Measurements from ENCODE around the gene CMTM2.

CMTM2 gene

GRCh38 chr16:66578651-66579531, at the start of gene CMTM2:
Gene CMTM2, plus strand, starts transcription at chr16:66579463. Its CDS starts 145 bp downstream, at chr16:66579608.
- no peak within 1 kb of the TSS for H3K27ac ChIP-seq
- no peak for DNase-seq (ENCODE audit: low read depth, low spot score)

GRCh38 chr16:66529475-66529874, 49.8 kb upstream of the CMTM2 start:
- no peak overlapping the region for H3K27ac ChIP-seq
- DNase-seq (ENCODE audit: low read depth, low spot score), result no peak

- no peak for DNase-seq (ENCODE audit: low read depth, low spot score)
- no peak overlapping the region for H3K27ac ChIP-seq
Measured at GRCh38 chr16:66534376-66534799, 44.9 kb upstream of the CMTM2 start.

DNA sequence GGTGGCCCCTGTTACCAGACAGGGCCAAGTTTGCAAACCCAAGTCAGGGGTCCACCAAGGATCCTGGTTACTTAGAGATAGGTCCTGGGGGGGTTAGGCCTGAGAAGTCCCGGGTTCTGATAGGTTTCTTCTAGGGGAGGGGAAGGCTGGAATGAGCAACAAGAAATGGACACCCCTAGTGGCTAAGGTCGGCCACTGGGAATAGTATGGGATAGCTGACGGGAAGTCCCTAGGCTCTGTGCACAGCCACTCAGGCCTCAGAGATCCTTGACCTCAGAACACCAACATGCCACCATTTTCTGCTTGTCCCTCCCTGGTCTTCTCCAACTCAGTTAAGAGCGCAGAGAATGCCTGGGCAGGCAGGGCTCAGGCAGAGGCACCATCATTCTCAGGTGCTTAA, 42.7 kb upstream of the CMTM2 start:
- no peak overlapping the region for H3K27ac ChIP-seq
- no peak for DNase-seq (ENCODE audit: low read depth, low spot score)

DNA sequence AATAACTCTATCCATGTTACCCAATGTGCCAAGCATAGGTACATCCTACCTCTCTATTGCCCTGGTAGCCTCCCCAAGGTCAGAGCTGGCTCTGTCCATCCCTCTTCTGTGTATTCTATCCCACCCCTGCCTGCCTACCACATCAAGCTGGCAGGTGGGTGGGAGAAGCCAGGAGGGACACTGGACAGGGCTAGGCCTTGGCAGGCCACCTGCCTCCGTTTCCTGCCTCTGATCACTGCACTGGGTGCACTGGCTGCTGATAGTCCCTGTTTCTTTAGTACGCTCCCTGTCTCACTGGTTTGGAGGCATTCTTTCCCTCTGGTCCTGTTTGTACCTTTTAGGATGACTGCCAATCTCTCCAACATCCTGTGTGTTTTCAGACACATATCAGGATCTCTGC, 42.0 kb upstream of the CMTM2 start:
- no peak for DNase-seq (ENCODE audit: low read depth, low spot score)

DNA sequence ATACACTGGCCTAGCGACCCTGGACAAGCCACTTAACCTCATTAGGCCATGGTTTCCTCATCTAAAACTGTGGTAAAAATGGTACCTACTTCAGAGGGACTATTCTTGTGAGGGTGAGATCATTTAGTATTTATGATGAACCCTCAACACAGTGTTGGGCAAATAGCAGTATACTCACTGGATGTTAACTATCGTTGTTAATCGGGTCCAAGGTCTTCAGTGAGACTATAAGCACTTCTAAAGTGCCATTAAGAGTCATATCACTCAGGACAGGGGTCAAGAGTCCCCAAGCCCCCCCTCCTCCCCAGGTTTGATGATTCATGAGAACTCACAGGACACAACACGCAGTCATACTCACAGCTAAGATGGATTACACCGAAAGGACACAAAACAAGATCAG, 40.4 kb upstream of the CMTM2 start:
- DNase-seq (ENCODE audit: low read depth, low spot score), result no peak
- H3K27ac ChIP-seq, result no peak overlapping the region

More for the DNA sequence above, 42.0 kb upstream of the CMTM2 start:
- H3K27ac ChIP-seq, result no peak overlapping the region

DNA sequence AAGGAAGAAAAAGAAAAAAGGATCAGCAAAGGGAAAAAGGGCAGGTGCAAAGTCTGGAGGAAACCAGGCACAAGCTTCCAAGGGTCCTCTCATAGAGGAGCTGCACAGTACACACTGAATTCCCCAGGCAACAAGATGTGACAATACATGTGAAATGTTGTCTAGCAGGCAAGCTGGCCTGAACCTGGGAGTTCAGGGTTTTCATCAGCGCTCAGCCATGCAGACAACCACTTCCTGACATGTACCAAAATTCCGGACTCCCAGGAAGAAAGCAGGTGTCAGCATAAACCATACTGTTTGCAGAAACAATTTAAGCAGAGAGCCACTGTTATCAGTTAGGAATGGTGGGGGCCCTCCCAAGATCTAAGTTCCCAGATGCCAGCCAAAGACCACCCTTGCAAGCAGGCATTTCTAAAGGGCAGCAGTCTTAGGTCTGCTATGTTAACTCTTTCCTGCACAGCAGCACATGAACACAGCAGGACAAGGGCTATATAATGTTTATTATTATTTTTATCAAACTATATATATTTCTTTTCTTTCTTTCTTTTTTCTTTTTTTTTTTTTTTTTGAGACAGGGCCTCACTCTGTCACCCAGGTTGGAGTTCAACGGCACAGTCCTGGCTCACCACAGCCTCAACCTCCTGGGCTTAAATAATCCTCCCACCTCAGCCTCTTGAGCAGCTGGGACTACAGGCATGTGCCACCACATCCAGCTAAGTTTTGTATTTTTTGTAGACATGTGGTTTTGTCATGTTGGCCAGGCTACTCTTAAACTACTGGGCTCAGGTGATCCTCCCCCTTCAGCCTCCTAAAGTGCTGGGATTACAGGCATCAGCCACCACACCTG, 39.4 kb upstream of the CMTM2 start:
- no peak overlapping the region for H3K27ac ChIP-seq
- DNase-seq (ENCODE audit: low read depth, low spot score), result no peak

- no peak for DNase-seq (ENCODE audit: low read depth, low spot score)
- no peak overlapping the region for H3K27ac ChIP-seq
Measured at GRCh38 chr16:66541388-66542355, 37.6 kb upstream of the CMTM2 start.

GRCh38 chr16:66542396-66542795, 36.9 kb upstream of the CMTM2 start:
- no peak overlapping the region for H3K27ac ChIP-seq
- no peak for DNase-seq (ENCODE audit: low read depth, low spot score)

DNA sequence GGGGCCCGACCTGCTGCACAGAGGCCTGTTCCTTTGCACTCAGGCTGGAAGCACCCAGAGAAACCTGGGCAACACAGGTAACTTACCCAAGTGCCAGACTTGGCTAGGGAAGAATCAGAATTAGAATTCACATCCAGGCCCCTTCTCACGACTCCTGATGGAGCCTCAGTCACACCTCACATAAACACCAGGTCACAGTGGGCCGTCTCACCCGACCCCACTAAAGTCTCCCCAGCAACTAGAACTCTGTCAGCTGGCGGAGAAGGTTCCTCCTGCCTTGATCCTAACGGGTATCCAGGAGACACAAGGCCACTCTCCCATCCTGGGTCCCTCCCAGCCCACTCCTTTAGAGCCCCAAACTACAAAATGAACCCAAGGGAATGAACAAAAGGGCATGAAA, 35.7 kb upstream of the CMTM2 start:
- no peak overlapping the region for H3K27ac ChIP-seq
- DNase-seq (ENCODE audit: low read depth, low spot score), result no peak

DNA sequence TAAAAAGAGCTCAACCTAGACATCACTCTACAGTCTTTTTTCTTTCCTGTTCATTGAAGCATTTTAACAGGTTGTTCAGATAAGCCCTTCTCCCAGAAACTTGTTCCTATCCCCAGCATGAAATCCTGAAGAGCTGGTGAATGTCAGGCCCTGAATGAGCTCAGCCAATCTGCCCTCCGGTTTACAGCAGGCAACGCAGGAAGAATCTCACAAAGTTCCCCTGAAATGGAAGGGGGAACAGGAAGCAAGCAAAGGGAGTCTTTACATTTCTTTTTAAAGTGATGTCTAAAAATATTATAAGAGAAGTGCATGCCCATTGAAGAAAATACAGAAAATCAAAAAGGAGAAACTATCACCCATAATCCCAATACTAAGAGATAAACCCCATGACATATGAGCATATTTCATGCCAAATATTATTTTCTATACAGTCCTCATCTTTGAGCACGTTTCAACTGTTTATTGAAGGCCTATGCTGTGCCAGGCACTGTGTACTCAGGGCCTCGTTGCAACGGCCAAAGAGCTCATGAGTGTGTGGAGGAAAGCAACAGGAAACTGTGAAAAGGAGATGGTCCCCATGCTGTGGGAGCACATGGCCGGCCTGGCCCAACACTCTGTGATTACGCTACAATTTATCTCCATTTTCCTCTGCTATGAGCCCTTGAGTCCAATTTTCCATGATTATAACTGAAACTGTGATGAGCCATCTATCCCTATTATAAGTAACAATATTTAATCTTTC, 35.1 kb upstream of the CMTM2 start:
- H3K27ac ChIP-seq, result no peak overlapping the region

GRCh38 chr16:66547101-66547989, 31.9 kb upstream of the CMTM2 start:
- H3K27ac ChIP-seq, result no peak overlapping the region
- DNase-seq (ENCODE audit: low read depth, low spot score), result no peak

More for the DNA sequence above, 35.1 kb upstream of the CMTM2 start:
- DNase-seq (ENCODE audit: low read depth, low spot score), result no peak

GRCh38 chr16:66548068-66548467, 31.2 kb upstream of the CMTM2 start:
- DNase-seq (ENCODE audit: low read depth, low spot score), result no peak
- no peak overlapping the region for H3K27ac ChIP-seq

GRCh38 chr16:66548868-66549267, 30.4 kb upstream of the CMTM2 start:
- no peak overlapping the region for H3K27ac ChIP-seq
- no peak for DNase-seq (ENCODE audit: low read depth, low spot score)

DNA sequence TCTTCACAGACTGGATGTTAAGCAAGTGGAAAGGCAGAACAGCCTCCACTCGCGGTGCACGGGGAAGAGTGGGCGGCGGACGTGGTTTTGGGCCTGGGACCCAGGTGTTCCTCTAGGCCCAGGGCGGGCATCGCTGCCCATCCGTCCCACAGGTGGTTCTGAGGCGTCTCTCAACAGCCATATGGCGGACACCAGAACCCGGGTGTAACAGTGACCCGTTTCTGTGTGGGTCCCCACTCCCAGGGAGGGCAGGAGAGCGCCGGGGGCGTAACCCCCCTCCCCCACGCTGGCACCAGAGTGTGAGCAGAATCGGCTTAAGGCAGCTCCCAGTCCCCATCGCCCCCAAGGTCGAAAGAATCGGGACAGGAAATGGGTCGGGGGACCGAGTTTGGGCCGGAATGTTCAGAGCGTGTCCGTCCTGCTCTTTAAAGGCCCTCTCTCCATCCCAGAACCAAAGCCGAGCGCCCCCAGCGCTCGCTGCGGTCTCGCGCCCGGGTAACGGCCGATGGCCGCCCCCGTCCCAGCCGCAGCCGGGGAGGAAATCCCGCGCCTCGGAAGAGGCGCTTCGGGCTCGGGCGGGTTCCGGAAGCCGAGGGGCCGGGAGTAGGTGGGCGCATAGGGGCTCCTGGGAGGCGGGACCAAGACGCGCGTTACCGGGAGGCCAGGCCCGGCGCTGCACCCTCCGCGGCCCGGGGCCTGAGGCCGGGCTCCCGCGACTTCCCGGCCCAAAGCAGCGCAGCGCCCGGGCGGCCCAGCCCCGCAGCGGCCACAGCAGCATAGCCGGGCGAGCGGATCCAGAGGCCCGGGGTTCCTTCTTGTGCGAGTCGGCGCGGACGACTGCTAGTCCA, 29.8 kb upstream of the CMTM2 start, which contains the start of gene TK2:
Gene TK2 (minus strand): TSS at position 839 of the 848 bp plus-strand sequence. CDS start 61 bp downstream, at position 778.
- DNase-seq (ENCODE audit: low read depth, low spot score), result no peak
- peak within 1 kb of the TSS; percentile 59 for H3K27ac ChIP-seq

- H3K27ac ChIP-seq, result no peak overlapping the region
- DNase-seq (ENCODE audit: low read depth, low spot score), result no peak
Measured at GRCh38 chr16:66551348-66551759, 27.9 kb upstream of the CMTM2 start.

- no peak for DNase-seq (ENCODE audit: low read depth, low spot score)
- H3K27ac ChIP-seq, result peak overlapping the region; percentile 25
Measured at GRCh38 chr16:66551788-66552285, 27.4 kb upstream of the CMTM2 start.

Measured in epithelial cell of prostate (primary cell).